NCI-H1105 (cell line): ENCODE results near the gene TANGO2.

Experiments
- DNase-seq: peaks from one replicate; lab custom pipeline; 2025; lab: John Stamatoyannopoulos, UW

TANGO2 gene

GRCh38 chr22:20107471-20107901 lies 86.6 kb downstream of the TANGO2 start:
- DNase-seq: no peak

GRCh38 chr22:20107951-20108756 lies 87.2 kb downstream of the TANGO2 start:
- no peak for DNase-seq

- no peak for DNase-seq
These were observed 87.9 kb downstream of the TANGO2 start for GRCh38 chr22:20108757-20109230.

- no peak for DNase-seq
These were observed 88.8 kb downstream of the TANGO2 start for GRCh38 chr22:20109411-20110358.

- no peak for DNase-seq
These were observed 89.6 kb downstream of the TANGO2 start for GRCh38 chr22:20110359-20110985.

GRCh38 chr22:20111045-20111688 lies 90.3 kb downstream of the TANGO2 start:
- peak; percentile 5 for DNase-seq

- DNase-seq: no peak
These were observed 91.0 kb downstream of the TANGO2 start for GRCh38 chr22:20111689-20112622.

- no peak for DNase-seq
These were observed 92.0 kb downstream of the TANGO2 start for GRCh38 chr22:20112623-20113511.

GRCh38 chr22:20113551-20114310 lies 92.8 kb downstream of the TANGO2 start:
- DNase-seq: no peak

GRCh38 chr22:20114506-20115475 lies 93.9 kb downstream of the TANGO2 start:
- no peak for DNase-seq

- DNase-seq: no peak
These were observed 94.9 kb downstream of the TANGO2 start, which contains the start of gene RANBP1 for GRCh38 chr22:20115691-20116375. Gene RANBP1, plus strand, starts transcription at chr22:20116104. Its CDS starts 81 bp downstream, at chr22:20116185.

- no peak for DNase-seq
These were observed 95.6 kb downstream of the TANGO2 start for GRCh38 chr22:20116376-20116950.
